Putamen (tissue), 1 donor: Measurements from ENCODE around the gene TRAM2.

Experiments
- DNase-seq: peaks from one replicate; pipeline ENCODE4 v3.0.0-alpha.2; 2016; ENCODE audit warnings: low spot score

TRAM2 gene

DNA sequence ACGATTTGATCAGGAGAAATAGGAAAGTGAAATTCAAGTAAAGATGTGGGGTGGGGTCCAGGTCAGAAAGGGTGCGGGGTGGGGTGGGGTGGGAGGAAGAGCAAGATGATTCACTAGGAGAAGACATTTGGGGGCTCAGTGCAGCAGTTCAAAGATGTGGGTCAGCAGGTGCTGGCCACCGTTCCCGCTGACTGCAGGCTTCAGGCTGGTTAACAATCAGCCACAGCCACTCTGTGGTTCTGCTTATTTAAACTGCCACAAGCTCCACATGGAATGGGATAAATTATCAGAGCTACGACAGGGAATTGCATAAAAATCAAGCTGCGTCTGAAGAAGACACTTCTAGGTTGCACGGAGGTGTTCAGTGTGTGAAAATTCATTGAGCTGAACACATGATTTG lies 49.4 kb downstream of the TRAM2 start:
- DNase-seq: no peak

DNA sequence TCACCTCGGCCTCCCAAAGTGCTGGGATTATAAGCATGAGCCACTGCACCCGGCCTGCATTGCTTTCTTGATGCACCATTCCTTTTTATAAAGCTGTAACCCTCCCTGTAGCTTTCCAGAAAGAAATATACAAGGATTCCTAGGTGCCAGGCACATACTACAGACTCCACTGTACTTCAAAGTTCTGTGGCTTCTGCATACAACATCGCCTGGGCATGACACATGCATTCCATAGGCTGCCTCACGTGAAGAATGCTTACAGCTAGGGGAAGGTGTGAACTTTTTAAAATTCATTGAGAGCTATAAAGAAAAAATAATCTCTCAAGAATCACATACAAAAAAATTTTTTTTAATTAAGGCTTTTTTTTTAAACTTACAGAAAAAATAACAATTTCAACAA lies 50.2 kb downstream of the TRAM2 start:
- no peak for DNase-seq

DNA sequence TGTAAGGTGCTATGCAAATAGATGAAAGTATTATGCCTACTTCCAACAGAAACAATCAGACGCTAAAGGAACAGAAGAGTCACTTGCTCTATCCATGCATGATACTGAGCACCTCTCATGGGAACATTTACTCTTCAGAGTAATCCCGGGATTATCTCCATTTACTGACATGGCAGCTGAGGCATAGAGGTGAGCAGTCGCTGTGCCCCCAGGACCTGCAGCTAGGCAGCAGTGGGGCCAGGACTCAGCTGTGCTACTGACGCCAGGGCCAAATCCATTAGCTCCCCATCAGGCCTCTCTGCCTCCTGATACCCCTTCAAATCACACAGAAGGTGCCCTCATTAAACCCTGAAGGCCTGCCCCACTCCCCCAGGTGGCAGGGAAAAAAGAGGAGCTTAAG lies 51.9 kb downstream of the TRAM2 start:
- DNase-seq: no peak

DNA sequence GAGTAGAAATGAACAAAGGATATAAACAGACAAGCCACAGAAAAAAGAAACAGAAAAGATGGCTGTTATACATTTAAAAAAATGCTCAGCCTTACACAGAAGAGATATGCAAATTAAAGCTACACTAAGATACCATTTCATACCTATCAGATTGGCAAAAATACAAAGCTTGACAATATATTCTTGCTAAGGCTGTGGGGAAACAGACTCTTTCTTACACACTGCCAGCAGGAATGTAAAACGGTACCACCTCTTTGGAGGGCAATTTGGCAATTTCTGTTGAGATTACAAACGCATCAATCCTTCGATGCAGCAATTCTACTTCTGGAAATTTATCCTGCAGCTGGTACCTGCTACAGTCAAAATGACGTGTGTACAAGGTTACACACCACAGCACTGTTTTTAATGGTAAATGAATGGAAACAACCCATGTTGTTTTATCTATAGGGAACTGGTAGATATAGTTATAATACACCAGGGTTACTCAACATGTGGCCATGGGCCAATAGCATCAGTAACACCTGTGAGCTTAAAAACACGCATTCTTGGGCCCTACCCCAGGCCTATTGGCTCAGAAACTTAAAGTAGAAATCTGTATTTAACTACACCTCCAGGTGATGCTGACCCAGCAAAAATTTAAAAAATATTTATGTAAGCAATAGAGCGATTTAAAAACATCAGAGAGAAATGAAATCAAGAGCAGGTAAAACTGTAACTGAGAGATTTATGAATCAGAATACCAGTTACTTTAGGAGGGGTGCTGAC lies 53.3 kb downstream of the TRAM2 start:
- DNase-seq: no peak

DNA sequence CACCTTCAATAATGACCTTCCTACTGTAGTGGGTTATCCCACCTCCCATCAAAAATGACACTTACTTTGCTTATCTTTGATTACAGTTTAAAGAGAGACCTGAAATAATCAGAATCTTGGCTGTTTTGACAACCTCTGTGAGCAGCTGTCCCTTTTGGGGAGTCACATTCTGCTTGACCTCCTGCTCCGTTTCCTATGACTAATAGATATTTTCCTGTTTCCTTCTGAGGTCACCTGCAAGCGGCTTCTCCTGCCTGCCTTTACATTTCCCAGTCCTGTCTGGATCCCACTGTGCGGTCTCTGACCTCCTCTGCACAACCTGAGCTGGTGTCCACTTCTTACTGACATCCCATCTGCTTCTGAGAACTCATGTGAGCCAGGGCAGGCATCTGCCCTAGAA lies 54.2 kb downstream of the TRAM2 start:
- DNase-seq: no peak

DNA sequence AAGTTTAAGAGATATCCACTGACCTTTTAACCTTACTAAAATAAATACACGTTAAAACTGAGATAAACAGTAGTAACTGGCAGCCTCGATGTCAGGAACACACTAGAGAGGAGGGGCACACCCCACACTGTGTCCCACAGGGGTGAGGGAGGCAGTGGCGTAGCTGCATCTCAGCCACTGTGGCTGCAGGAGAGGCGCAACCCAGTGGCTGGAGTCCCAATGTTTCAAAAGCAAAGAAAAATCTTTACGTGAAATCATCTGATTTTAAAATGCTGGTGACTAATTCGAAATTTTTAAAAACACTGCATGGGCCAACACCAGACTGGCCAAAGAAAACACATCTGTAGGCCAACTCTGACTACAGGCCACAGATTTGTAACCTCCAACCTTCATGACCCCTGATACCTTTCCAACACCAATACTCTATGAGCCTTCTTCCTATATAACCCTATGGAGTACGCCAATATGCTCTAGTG lies 54.7 kb downstream of the TRAM2 start:
- no peak for DNase-seq

DNA sequence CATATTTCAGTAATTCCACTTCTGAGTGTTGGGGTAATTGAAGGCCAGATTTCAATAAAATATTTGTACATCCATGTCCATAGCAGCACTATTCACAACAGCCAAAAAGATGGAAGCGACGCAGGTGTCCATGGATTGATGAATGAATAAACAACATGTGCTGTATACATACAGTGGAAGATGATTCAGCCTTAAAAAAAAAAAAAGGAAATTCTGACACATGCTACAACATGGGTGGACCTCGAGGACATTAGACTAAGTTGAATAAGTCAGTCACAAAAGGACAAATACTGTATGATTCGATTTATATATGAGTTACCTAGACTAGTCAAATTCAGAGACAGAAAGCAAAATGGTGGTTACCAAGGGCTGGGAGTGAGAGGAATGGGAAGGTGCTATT lies 57.2 kb downstream of the TRAM2 start:
- no peak for DNase-seq

DNA sequence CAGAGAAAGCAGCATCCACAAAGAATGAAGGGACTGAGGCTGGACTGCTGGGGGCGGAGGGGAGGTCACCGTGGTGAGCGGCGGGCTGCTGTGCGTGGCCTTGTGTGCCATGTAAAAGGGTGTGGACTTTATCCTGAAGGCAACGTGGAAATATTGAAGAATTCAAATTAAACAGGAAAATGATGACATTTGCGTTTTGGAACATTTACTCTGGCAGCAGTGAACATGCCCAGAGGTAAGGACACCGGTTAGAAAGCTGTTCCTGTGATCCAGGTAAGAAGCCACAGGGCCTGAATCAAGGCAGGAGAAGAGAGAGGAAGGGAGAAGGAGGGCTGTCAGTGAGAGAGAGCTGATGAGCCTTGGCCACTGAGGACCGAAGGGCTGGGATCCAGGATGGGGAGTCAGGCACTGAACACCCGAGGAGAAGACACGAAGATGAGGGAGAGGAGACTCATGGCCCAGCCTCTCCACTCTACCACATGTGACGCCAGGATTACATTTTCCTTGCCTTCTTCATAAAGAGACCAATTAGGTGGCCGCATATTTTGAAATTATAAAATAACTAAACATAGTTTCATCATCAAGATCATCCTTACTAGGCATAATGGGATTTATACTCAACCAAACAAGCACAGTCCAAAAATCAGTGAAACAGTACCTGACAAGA lies 58.4 kb downstream of the TRAM2 start:
- no peak for DNase-seq

DNA sequence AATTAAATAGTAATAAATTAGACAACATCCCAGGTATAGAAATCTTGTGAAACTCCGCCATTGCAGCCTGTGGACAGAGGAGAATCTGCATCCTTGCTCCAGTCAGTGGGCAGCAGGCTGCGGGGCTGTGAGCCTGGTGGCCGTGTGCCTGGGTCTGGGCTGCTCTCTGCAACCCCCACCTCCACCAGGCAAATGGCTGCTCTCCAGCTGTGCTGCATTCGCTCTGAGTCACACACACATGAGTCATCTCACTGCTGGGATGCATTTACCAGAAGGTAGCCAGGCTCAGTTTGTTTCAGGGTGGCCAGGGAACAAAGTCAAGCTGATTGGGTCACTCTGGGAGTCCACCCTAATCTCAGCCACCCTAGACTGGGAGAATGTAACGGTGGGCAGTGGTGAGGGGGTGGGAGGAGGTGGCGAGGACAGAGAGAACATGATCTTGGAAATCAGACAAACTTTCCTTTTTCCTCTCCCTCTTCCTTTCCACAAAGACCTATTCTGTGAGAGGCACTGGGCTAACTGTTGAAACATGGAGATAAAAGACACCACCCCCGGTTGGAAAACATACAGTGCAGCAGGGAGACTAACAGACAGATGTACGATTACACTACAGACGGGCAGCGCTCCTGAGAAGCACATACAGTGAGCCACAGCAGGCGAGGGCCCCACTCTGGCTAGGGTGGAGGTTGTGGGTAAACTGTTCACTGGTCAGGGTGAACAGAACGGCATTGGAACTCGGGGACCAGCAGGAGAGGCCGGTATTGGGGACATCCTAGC lies 59.2 kb downstream of the TRAM2 start:
- peak; percentile 39 for DNase-seq

DNA sequence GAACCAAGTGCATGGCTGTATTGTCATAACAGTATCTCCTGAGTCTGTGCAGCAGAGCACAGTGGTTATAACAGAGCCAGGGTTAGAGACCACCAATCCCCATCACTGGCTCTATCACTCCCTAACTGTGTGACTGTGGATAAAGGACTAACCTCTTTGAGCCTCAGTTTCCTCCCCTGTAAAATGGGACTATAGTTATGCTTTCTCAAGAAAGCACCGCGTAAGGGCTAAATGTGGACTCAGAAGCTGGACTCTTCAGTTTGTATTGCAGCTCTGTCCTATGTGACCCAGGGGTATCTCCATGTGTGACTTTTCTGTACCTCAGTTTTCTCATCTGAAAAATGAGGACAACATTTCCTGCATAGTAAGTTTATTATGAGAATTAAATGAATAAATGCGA lies 59.9 kb downstream of the TRAM2 start:
- no peak for DNase-seq

DNA sequence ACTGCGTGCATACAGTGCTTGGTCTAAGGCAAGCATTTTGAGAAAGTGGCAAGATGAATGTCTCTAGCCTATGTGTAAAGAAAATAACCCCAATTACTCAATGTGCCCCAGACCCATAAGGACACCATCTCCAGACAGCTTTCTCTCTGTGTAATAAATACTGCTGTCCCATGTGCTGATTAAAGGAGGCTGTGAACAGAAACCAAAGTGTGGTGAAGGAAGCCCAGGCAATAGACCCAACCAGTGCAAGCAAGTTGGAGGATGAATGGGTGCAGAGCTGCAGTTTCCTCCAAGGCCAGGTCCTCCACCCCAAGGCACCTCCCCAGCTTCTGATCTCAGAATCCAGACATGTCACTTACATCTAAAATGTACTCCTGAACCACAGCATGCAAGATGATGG lies 60.6 kb downstream of the TRAM2 start:
- DNase-seq: no peak

DNA sequence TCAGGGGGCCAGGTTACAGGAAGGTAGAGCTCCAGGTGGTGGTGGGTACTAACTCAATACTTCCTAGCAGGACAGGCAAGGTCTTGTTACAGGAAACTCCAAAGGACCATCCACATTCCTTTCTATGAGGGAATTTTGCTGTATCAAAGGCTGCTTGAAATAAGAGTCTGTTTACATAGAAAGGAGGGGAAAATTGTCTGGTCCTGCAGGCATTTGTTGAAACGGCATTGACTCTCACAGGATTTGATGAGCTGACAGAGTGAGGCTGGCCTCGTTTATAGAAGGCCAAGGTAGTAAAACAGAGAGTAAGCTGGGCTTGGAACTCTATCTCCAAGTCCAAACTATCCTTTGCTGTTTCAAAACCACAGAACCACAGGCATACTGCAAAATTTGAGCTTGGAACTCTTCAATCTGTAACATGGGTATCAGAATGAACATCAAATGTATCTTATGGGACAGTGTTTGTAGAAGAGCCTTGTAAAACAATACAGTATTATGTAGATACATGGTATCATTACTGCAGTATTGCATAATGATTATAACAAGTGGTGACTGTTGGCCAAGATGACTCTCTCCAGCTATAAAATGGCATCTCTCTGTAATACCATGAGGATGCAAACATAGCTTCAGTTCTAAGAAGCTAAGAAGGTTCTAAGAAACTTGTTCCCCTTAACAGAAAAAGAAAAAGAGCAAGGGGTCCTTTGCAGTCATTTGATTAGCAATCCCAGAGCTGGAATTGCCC lies 61.5 kb downstream of the TRAM2 start:
- no peak for DNase-seq

DNA sequence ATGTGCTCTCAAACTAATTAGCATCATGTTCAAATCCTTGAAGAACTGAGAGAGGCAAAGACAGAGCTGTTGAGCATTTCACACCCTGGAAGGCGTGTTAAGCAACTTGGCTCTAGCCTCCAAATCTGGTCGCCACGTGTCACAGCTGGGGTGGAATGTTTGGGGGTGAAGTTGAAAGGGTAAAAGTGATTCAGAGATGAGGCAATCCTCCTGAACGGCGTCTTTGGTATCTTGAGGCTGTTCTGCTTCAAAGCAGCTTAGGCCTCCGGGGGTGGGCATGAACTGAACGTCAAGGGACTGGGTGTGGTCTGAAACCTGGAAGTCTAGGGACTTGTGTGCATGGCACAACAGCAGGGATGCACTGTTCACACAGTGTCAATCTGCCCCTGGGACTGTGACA lies 62.3 kb downstream of the TRAM2 start:
- DNase-seq: no peak

DNA sequence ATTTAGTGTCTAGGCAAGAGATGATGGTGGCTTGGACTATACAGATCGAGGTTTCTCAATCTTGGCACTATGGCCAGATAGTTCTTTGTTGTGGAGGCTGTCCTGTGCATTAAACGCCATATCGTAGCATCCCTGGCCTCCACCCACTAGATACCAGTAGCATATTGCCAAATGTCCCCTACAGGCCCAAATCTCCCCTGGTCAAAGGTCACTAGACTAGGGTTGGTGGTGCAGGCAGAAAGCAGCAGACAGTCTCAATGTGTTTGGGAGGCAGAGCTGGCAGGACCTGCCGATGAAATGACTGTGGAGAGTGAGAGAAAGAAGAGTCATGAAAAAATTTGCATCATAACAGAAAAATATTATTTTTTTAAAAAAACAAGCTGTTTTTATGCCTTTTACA lies 63.0 kb downstream of the TRAM2 start:
- DNase-seq: no peak

DNA sequence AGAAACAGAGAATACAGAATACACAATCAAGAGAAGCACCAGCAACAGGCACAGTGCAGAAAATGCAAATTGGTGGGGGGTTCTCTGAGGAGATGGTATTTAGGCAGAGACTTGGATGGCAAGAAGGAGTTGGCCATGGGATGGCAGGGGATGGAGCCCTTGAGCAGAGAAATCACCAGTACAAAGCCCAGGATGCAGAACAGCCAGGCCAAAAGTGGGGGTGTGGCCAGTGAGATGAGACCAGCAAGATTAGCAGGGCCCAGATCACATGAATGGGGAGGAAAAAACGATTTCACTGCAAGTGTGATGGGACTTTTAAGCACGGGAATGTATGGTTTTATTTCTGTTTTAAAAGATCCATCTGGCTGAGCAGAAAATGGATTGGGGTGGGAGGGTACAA lies 63.4 kb downstream of the TRAM2 start:
- no peak for DNase-seq

DNA sequence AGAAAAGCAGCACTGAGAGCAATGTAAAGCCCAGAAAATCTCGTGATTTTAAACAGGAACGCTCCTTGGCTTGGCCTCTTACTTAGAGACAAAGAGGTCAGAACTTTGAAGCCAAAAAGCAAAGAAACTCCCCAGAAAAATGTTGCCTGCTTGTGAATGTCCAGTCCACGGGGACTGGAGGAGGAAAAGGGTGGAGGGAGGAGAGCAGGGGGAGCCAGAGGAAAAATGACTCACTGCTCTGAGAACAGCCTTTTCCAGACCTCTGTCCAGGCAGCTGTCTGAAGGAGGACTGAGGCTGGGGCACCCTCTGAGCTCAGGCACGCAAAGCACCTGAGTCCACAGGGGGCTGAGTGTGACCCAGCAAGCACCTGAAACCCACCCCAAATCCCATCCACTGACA lies 64.7 kb downstream of the TRAM2 start:
- no peak for DNase-seq

DNA sequence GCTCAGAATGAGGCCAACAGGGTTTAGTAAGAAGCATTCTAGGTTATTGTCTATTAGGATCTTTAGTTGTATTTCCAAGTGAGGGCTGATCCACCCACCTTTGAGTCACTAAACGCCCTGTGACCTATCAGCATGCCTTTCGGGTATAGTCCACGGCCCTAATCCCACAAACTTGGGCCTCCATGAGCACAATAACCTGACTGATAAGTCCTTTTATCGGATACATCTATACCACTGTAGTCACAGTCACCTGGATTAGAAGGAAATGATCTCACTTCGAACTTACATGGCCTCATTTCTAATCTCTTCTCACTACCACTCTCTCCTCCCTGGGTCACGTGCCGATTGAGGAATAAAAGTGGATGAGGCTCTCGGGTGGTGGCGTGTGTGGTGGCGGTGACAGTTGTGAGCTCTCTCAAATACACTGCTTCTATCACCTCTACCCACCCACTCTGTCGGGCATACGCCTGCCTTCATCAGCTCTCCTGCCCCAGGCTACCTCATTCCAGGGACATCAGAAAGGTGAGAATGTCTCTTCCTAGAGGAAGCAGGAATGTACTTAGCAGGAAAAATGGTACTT lies 65.2 kb downstream of the TRAM2 start:
- DNase-seq: no peak

DNA sequence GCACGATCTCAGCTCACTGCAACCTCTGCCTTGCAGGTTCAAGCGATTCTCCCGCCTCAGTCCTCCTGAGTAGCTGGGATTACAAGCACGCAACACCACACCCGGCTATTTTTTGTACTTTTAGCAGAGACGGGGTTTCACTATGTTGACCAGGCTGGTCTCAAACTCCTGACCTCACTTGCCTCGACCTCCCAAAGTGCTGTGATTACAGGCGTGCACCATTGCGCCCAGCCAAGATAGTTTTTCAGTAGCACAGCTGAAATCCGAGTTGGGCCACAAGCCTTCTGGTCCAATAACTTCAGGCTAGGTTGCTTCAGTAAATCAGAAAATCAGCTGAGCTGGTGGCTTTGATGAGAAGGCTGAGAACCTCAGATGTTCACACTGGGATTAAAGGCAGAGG lies 65.7 kb downstream of the TRAM2 start:
- no peak for DNase-seq

DNA sequence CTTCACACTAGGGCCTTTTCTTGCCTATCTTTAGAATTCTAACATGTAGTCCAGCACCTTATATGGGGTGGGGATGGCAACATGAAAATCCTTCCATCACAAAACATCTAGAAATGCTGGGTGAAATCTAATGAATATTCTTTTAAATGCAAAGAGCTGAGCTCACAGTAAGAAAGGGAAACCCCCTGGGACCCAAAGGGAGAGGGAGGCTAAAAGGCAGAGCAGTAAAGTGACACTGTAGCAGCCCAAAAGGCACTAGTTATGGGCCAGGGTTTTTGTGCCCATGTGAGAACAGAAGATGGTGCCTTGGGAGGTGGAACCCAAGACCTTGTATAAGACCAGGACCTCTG lies 66.7 kb downstream of the TRAM2 start:
- DNase-seq: no peak

DNA sequence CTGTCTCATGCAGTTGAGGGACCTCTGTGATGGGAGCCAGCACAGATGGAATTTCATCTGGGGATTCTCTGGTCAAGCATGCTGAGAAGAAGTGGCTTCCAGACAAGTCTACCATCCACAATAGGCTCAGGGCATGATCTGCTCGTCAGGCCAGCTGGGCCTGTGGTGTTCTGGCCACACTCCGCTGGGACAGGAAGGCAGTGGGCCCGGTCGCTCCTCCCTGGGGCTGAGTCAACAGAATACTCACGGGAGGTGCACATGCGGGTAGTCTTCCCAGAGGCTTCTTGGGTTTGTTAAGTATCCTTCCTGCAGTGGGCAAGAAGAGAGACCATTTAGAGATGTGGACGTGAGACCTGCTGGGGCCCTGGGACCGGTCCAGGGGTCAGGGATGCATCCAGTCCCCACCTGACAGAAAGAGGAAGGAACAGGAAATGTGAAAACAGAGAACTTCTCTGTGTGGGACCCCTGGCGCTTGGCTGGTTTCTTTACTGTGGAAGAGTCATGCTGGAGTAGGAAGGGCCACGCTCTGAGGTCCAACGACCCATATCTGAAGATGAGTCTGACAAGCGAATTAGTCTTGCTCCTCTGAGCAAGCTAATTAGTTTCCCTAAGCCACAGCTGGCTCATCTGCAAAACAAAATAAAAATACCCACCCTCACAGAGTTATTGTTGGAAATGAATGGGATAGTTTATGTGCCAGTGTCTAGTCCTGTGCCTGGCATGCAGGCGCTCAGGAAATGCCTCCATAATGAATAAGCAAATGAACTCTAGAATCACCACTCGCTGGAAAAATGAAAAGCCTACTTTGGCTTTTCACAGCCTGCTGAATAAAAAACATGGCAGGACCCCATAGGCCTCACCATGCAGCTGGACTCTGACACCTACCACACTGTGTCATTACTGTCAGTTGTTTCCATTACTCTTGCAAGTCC lies 67.3 kb downstream of the TRAM2 start:
- DNase-seq: no peak

DNA sequence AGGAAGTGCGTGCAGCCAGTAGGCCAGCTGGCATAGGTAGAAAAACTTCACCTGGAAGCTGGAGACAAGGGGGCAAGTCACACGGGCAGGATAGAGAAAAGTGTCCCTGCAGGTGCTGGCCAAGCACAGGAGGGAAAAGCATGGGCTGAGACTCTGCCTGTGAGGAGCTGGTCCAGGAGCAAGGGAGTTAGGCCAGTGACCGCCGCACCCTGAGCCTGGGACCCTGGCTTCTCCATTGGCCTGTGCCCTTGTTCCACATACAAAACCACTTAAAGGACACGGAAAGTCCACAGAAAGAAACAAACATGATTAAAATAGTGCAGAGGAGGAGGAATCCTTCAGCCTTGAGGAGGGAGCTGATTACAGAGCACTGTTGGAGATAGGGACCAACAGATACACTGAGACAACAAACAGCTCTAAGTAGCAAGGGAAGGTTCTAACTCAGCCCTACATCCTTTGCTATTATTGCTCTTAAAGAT lies 68.6 kb downstream of the TRAM2 start:
- no peak for DNase-seq
